ENCODE data around the gene VWCE.

Gene VWCE

DNA sequence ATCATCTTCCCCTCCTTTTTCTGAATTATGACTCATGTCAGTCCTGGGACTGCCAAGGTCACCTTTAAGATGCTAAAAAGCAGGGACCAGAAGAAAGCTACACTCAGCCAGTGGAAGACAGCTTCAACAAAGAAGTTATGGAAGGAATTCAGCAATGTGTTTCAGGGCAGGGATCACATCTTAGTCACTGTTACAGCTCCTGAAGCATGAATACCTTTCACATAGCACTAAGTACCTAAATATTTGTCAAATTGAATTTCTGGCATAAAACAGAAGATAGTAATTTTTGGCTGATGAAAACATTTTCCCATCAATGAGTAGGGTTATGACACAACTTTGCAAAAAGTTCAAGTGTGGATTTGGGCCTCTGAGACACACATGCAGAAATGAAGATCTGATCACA lies 32.6 kb upstream of the VWCE start:
- DNase-seq (ENCODE audit: low read depth, low spot score): no peak

DNA sequence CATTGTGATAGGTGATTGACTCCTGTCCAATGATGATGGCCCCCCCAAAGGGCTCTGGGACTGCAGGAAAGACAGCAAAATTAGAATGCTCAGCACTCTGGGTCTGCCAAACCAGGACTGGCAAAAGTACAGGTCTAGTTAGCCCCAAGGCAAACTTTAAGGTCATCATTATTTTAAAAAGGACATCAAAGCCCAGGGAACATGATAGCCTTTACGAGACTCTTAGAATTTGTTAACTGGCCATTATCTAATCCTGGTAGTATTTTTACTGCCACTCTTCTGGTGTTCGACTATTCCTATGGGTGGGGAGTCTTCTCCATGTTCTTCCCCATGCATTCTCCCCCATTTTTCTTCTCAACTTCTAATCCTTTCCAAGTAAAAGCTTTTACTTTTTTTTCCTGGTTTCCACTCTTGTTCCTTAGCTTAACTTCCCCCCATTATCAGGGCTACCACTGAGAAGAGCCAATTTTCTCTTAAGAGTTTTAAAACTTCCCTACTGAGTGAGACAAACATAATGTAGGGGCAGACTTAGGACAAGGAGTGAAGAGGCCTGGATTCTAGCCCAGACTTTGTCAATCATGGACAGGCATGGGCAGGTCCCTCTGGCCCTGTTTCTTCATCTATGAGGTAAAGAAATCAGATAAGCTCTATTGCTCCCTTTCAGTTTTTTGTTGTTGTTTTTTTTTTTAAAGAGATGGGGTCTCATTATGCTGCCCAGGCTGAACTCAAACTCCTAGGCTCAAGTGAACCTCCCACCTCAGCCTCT lies 30.7 kb upstream of the VWCE start:
- no peak for DNase-seq (ENCODE audit: low read depth, low spot score)

DNA sequence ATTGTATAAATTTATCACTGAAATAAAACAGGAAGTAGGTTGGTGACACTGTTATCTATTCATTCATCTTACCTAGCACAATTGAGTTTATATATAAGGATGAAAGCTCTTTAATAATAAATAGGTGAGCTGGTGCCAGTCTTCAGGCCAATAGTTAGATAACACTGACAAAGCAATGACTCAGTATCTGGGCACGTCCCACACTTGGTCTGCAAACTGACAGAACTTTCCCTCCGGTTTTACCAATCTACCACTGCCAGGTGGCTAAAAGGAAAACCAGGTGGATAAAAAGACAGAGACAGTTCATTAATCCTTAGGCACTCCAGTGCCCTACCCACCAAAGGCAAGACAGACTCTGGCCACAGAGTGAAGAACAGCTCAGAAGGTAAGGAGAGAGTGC lies 20.1 kb upstream of the VWCE start:
- no peak for DNase-seq (ENCODE audit: low read depth, low spot score)

DNA sequence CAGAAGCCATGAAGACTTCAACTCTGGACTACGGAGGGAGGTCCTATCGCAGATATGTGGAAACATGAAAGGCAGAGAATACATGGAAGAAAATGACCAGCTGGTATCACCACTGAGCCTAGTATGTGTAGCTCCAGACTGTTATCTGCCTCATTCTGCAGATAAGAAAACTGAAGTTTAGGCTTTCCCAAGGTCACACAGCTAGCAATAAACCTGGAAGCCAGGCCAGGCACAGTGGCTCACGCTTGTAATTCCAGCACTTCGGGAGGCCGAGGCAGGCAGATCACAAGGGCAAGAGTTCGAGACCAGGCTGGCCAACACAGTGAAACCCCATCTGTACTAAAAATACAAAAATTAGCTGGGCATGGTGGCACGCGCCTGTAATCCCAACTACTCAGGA lies 15.6 kb upstream of the VWCE start:
- DNase-seq (ENCODE audit: low read depth, low spot score): no peak

DNA sequence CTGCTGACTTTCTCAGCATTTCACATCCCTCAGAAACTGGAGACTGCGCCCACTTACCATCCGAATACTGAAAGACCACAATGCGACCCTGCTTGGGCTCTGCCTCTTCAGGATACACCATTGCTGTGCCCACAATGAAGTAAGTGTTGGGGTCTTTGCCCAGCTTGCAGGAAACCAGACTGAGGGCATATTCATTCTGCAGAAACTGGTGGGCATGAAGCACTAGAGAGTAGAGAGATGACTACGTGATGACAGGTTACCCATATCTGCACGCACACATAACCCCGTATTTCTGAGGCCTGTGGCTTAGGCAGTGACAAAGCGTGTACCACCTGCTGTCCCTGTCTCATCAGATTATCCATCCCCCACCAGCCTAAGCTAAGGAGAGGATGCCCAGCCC lies 14.6 kb upstream of the VWCE start:
- no peak for DNase-seq (ENCODE audit: low read depth, low spot score)

DNA sequence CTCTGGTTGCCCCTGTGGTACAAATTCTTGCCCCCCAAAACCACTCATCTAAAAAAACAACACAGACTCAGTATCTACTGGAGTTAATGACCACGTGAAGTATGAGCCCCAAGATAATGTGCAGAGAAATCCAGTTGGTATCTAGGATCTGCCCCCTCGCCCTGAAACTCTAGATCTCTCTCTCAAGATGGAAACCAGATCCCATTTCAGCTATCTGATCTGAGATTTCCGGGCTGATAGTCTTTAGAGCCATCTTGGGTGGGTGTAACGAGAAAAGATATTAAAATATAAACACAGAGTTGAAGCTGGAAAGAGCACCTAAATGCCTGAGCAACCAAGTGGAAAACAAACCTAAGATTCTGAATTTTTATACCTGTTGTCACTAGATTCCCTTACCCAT lies 14.0 kb upstream of the VWCE start:
- DNase-seq (ENCODE audit: low read depth, low spot score): no peak

DNA sequence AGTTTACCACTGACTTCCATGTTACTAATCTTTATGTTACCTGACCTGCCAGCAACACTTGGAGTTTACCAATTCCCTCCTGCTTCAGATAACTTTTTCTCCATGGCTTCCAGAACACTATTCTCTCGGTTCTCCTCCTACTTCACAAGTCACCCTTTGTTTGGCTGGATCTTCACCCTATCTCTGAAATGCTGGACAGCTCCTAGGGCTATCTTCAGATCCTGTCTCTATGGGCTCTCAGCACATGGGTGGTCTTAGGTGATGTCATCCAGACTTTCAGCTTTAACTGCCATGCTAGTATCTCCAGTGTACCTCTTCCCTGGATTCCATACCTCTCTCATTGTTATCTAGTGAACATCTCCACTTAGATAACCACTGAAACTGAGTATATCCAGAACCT lies 12.2 kb upstream of the VWCE start:
- no peak for DNase-seq (ENCODE audit: low read depth, low spot score)

DNA sequence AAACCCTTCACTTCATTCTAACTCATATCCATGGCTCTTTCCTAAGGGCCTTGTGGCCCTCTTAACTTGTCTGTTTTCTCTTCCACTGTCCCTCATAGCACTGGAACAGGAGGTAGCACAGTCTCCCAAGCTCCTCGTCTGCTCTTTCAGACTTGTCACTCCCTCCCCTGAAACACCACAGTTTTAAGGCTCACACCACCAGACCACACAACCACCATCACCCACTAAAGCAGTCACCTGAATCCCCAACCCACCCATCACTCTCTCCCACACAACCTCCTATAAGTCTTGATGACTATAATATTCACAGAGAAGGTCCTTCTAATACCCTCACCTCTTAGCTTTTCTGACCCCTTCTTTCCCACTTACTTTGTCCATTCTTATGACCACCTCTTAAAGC lies 11.1 kb upstream of the VWCE start:
- DNase-seq (ENCODE audit: low read depth, low spot score): no peak

DNA sequence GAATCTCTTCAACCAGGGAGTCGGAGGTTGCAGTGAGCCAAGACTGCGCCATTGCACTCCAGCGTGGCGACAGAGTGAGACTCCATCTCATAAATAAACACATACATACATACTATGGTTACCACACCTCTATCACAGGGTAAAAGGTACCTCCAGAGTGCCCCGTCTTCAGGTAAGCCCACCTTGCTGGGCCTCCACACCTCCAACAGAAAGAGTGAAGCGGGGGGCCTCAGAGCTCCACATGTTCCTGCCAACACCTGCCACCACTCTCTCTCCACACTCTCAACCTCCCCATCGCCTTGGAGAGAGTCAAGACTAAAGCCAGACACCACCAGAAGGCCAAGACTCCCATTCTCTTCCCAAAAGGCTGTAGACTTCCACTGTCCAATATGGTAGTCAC lies 10.3 kb upstream of the VWCE start:
- no peak for DNase-seq (ENCODE audit: low read depth, low spot score)

DNA sequence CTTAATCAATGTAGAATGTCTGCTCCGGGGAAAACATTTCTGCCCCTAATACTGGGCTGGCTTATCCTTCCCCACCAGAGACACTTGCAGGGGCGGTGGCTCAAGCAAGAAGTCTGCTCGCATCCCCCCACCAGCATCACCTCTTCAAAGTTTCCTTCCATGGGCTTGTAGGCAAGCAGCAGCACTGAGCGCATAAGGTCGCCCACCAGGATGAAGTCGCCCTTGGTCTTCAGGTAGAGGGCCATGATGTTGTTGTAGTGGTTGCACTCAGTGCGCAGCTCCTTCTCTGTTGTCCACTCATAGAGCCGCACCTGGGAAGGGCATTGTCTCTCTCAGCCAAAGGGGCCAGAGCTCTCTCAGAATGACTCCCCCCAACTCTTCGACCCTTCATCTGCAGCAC lies 8.6 kb upstream of the VWCE start:
- DNase-seq (ENCODE audit: low read depth, low spot score): no peak

DNA sequence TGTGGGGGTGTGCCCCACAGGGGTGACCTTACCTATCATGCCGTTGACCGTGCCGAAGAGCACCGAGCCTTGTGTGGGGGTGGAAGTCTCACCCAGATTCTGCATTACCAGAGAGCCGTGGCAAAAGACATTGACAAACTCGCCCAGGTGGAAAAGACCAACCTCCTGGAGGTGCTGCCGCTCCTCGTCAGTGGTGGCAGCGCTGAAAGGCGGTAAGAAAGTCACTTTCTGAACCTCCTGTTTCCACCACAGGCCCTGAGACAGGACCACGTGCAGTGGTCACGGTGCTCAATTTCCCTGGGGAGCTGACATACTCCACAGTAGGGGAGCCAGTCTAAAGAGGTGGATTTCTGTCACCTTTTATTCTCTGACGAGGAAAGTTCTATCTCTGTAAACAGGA lies 7.4 kb upstream of the VWCE start:
- no peak for DNase-seq (ENCODE audit: low read depth, low spot score)

DNA sequence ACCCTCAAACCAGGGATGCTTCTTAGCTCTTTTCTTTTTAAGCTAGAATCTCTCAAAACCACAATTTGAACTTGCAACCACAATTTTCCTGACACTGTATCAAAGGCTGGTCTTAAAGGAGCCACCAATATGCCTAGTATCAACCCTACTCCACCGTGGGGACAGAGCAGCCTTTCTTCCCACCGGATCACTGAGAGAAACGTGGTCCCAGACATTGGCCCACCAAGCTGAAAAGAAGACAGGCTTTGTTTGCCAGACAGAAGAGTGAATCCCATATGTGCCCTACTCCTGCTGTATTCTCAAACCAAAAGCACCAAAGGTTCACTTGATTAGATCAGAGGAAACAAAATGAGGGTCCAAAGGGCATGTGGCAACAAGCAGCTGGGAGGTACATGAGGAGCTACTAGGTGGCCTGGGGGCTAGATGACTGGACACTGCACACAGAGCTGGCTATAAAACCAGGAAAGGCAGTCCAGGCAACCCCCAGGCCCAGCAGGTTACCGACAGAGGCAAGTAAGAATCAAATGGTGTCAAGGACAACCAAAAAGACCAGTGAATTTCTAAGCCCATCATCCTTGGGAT lies 3.6 kb upstream of the VWCE start:
- peak; percentile 40 for DNase-seq (ENCODE audit: low read depth, low spot score)

DNA sequence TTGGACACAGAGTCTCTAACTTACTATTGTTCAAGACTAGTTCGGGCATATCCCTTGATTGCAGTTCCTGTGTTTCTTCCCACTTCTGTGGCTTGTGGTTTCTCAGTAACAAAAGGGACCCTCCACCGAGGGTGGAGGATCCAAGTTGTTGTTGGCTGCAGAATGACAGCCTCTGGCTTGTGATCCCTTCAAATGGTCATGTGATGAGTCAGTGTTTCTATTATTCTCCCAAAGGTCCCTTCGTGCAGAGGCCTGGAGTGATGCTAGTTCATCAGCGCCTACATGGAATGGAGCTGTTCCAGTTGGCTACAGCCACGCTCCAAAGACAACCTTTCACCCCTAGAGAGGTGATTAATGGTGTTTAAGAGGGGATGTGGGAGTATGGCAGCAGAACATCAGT lies 2.6 kb upstream of the VWCE start:
- DNase-seq (ENCODE audit: low read depth, low spot score): no peak

DNA sequence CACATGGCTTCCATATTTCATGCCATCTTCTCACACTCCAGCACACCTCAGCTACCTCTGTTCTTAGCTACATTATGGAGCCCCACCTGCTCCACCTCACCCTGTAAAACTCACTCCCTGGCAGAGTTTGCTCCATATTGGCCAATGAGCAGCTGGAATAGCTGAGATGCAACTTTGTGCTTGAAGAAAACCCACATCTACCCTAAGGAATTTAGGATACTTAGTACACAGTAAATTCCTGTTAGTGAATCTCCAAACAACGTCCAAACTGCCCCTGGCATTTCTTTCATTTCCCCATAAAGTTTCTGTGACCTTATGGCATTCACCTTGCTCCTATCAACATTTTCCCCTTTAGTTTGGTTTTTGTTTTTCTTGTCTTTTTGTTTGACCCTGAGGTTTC lies 2.2 kb upstream of the VWCE start:
- DNase-seq (ENCODE audit: low read depth, low spot score): no peak

DNA sequence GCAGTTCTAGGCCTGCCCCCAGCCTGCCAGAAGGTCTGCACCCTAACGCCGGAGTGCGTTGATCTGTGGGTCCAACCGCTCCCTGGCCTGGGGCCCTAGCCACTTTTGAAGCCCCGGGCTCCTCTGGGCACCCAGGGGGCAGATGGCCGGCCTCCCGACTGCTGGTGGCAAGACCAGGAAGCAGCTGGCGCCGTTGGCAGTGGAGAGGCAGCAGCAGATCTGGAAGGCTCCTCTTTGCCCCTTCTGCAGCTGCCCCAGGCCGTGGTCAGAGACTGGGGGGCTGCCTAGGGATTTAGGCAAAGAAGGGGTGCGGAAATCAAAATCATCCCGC lies 445 bp upstream of the VWCE start:
- DNase-seq (ENCODE audit: low read depth, low spot score): no peak

DNA sequence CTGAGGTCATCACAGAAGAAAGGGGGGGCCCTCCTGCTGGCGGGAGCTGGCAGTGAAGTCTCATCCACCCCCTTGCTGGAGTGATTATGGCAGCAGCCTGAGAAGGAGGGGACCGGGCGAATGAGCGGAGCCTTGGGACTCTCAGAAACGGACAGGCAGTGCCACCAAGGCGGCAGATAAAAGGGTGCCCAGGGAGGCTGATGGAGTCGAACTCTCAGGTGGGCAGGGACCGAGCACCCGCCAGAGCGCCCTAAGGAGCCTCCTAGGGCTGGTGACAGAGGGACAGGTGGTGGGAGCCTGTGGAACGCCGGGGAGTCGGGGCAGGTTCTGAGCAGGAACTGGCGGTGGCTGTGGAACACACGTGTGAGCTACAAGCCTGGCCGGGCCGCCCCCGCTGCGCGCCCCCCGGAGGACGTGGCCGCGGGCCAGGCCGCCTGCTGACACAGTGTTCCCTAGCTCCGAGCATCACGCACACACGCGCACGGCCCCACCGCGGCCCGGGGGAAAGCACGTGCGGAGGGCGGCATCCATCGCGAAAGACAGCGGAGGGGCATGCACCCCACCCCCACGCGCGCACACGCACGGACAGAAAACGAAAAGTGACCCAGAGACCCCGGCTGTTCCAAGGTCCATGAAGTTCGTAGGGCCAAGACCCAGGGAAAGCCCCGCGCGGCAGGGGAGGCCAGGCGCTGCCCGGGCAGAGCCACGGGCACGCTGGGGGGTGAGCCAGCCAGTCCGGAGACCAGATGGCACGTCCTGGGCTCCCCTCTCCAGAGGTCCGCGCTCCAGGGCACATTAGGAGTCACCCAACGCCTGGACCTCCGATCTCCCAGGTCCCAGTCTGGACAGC lies 1.0 kb downstream of the VWCE start:
- peak; percentile 42 for DNase-seq (ENCODE audit: low read depth, low spot score)

DNA sequence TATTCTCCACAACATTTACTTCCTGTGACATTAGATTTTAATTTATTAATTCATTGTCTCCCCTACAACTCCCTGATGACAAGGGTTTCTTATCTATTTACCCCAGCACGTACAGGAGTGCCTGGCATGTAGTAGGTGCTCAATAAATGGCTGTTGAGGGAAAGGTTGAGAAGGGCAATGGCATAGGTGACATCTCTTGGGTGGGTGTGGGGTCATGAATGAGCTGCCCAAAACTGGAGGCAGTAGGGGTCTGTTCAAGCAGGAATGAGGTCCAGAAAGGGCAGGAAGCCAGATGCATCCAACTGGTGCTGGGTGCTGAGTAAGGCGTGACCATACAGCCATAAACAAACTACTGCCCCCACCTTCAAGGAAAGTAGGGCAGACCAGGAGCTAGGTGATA lies 2.8 kb downstream of the VWCE start:
- no peak for DNase-seq (ENCODE audit: low read depth, low spot score)

DNA sequence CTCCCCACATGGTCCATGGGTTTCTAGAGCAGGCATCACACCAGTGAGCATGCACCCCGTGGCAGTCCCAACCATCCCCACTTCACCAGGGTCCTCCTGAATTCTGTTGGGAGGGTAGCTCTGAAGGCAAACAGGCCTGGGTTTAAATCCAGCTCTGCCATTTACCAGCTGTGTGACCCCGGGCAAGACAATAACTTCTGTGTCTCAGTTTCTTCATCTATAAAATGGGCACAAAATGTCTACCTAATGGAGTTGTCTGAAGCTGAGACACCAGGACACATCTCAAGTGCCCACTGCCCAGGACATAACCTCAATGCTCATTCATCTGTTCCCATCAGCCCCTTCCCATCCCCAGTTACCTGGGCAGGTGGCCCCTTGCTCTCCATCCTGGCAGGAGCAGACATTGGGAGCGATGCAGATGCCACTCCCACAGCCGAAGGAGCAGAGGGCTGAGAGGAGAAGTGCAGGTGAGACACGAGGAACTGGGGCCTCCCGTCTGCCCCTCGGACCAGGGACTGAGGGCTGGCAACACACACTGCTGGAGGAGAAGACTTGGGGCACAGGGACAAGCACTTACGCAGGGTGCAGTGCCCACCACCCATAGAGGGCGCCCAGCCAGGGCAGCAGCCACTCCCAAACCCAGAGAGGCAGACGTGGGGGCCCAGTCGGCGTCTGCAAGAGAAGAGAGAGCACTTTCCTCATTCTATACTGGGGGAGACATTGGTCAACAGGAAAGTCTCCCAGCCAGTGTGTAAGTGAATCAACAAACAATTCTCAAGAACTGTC lies 4.0 kb downstream of the VWCE start:
- DNase-seq (ENCODE audit: low read depth, low spot score): no peak

DNA sequence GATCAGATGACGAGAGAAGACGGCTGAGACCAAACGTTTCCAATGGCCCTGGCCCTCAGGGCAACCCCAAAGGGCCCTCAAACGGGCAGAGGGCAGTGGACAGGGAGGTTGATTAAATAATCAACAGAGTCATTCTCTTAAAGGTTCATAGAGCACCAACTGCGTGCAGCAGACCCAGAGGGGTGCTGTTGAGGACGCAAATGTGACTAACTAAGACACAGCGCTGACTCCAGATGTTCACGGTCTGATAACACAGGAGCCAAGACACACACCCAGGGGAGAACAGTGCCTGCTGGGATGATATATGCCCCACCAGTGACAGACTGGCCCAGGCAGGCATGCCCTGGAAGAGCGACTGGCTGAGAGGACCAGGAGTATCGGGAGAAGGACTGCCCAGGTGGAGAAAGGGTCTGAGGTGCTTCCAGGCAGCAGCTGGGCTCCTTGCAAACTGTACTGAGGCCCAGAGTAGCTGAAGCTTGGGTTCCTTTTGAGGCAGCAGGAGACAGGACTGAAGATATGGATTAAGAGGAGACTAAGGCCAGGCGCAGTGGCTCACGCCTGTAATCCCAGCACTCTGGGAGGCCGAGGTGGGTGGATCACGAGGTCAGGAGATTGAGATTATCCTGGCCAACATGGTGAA lies 7.7 kb downstream of the VWCE start:
- DNase-seq (ENCODE audit: low read depth, low spot score): no peak

DNA sequence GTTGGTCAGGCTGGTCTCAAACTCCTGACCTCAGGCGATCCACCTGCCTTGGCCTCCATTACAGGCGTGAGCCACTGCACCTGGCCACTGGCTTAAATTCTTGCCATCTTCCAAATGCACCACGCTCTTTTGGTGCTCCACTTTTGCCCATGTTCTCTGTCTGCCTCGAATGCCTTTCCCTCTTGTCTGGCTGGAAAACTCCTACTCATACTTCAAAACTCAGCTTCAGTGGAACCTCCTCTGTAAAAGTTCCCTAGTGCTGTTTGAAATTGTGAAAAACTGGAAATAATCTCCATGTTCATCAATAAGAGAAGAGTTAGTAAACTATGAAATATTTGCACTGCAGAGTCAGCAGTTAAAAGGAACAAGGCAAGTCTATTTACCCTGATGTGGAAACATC lies 11.5 kb downstream of the VWCE start:
- no peak for DNase-seq (ENCODE audit: low read depth, low spot score)

DNA sequence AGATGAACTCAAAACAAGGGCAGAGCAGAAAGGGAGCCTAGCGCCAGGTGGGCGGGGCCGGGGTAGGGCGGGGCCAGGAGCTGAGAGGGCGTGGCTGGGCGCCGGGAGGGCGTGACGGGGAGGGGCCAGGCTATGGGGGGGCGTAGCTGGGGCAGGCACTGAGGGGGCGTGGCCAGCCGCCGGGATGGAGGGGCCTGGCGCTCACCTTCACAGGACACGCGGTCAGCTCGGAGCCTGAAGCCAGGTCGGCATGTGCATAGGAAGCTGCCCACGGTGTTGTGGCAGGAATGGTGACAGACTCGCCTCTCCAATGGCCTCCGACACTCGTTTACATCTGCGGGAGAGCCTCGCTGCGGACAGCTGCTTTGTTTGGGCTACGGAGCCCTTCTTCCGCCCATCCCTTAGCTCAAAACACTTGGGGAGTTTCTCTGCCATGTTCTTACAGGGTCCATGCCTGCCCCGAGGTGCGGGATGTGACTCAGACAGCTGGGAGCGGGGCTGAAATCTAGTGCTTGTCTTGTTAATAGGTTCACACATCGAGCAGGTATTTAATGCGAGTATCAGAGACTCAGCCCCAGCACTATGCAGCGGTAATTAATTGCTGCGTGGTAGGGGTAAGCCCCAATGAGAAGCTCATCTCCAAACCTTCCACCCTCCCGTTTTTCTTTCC lies 13.4 kb downstream of the VWCE start:
- peak; percentile 82 for DNase-seq (ENCODE audit: low read depth, low spot score)
